H1 (cell line): Measurements from ENCODE around the gene FOXA3. TPM values are rescaled to one million over a fixed set of nuclear protein-coding genes. Genes with fewer than 3 reads are reported as not detected.

Experiments used
- BACH1 ChIP-seq: IDR thresholded peaks from 2 replicates; pipeline ENCODE4 v1.6.1; 2012; ENCODE audit warnings: low read length, improper control_type of control experiment
- HDAC2 ChIP-seq, 2 experiments: fragments of 300-600 bp in 1 of 2; sonication (generic) in 1 of 2; IDR thresholded peaks; 2 replicates each; pipeline ENCODE4 v1.6.1; 2011 to 2012; ENCODE audit warnings: low read depth in 2 of 2, low read length in 2 of 2, mild to moderate bottlenecking in 2 of 2, moderate library complexity in 2 of 2, borderline replicate concordance in 1 of 2, inconsistent platforms in 1 of 2
- MAFK ChIP-seq: IDR thresholded peaks from 2 replicates; pipeline ENCODE4 v1.6.1; 2012; ENCODE audit warnings: low read depth, mild to moderate bottlenecking, improper control_type of control experiment, low read length
- NRF1 ChIP-seq: IDR thresholded peaks from 2 replicates; pipeline ENCODE4 v1.6.1; 2011; ENCODE audit warnings: mild to moderate bottlenecking, low read depth, low read length, improper control_type of control experiment
- SIN3A ChIP-seq, 2 experiments: IDR thresholded peaks in 1 of 2; conservative IDR thresholded peaks in 1 of 2; 2 replicates each; pipeline ENCODE4 v1.6.1; 2011 to 2012; ENCODE audit warnings: low read length in 2 of 2, improper control_type of control experiment in 1 of 2, low read depth in 1 of 2, mild to moderate bottlenecking in 1 of 2
- SP1 ChIP-seq: IDR thresholded peaks from 2 replicates; pipeline ENCODE4 v1.6.1; 2011; ENCODE audit warnings: low read depth, low read length
- SUZ12 ChIP-seq: fragments of 200-600 bp; sonication (generic); IDR thresholded peaks from 2 replicates; pipeline ENCODE4 v1.6.1; 2012; ENCODE audit warnings: mild to moderate bottlenecking, inconsistent platforms, low read length, moderate library complexity, mixed read lengths
- TBP ChIP-seq: IDR thresholded peaks from 2 replicates; pipeline ENCODE4 v1.6.1; 2011; ENCODE audit warnings: low read depth, low read length, improper control_type of control experiment
- YY1 ChIP-seq: IDR thresholded peaks from 2 replicates; pipeline ENCODE4 v1.6.1; 2011; ENCODE audit warnings: low read depth, mild to moderate bottlenecking, low read length
- polyA plus RNA-seq, 7 experiments: library from polyadenylated mRNA; depleted of rRNA in 3 of 7; stranded (reverse) in 5 of 7; unstranded in 2 of 7; fragments of >200 nt in 5 of 7; fragments of 200-250 nt in 2 of 7; gene quantifications; 1 replicate in 5 of 7; 2 replicates in 1 of 7; 4 replicates in 1 of 7; pipeline versions ENCODE4 v1.2.1 to v1.2.3, GENCODE V29; 2011 to 2013; ENCODE audit warnings: missing spikeins in 2 of 7, mixed read lengths in 2 of 7
- total RNA-seq: library from RNA; stranded (reverse); fragmentation: NEBNext Ultra II Directional; extraction: Animal tissue kit (Norgen Biotek cat#: 25700); gene quantifications from 2 replicates; pipeline ENCODE4 v1.2.1, GENCODE V29; 2021

FOXA3 gene
- total and polyA plus RNA-seq, 2 of the 8 experiments (the other 6 are each of a cell fraction or from before 2014, with no cell fraction given) = 20.2 to 49.1 TPM

- no peak for TF ChIP-seq SIN3A (conservative IDR thresholded peaks at IDR 0.05 in 1 of 2, IDR thresholded peaks at IDR 0.05 in 1 of 2; ENCODE audit: low read depth in 1 of 2, low read length in 2 of 2)
- no peak for TF ChIP-seq MAFK
- TF ChIP-seq YY1 = no peak
- TF ChIP-seq BACH1 = no peak
- no peak for TF ChIP-seq TBP
- no peak for TF ChIP-seq SP1
- no peak for TF ChIP-seq HDAC2 (IDR thresholded peaks at IDR 0.05; ENCODE audit: borderline replicate concordance in 1 of 2, low read depth in 2 of 2, low read length in 2 of 2)
- no peak for TF ChIP-seq NRF1
- no peak for TF ChIP-seq SUZ12
- TF ChIP-seq, all 59 proteins: peak for 0
Measured at GRCh38 chr19:45918721-45919120, 54.6 kb downstream of the FOXA3 start (continued).
